GM21723 (cell line): Measurements from ENCODE around the gene L1CAM.

Source experiments
- ATAC-seq: cut with Tn5 transposase; IDR thresholded peaks from one replicate; pipeline ENCODE4 v1.9.1; 2021; ENCODE audit warnings: mild to moderate bottlenecking, moderate library complexity; ENCODE audit not compliant: unreplicated experiment

L1CAM gene

DNA sequence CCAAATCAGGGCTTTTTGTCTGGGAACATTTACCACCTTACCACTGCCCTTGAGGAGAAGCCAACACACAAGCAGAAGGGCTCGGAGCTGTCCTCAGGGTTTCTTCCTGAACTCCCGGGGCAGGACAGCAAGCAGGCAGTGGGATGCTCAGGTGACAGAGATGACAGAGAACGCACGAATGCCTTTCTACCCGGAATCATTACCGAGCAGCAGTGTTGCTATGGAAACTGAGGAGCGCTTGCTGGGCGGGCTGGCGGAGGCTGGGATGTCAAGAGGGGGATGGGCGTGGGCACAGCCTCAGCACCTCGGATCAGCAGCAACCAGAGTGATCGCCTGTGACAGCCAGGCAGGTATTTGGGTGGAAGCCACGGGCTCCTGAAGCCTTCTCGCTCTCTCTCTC, 73.8 kb downstream of the L1CAM start:
- no peak for ATAC-seq
